AG09309 (cell line): ENCODE data around the gene FBF1.
"Not testable (repeated sequence)": the region's sequence is repeated elsewhere in the genome, so short reads cannot be mapped to it uniquely, and the experiment has no call there.

Experiments
- DNase-seq: peaks from one replicate; pipeline ENCODE4 v3.0.0-alpha.2; 2010; ENCODE audit warnings: low read depth
- H3K4me3 ChIP-seq: 2 replicates; pipeline ENCODE4 v1.5.1; 2011; ENCODE audit warnings: mild to moderate bottlenecking, low read depth, low read length, moderate library complexity; ENCODE audit not compliant: control insufficient read depth
- TF ChIP-seq, protein P1 (sequence below): IDR thresholded peaks from 2 replicates; pipeline ENCODE4 v1.5.1; 2011; ENCODE audit warnings: mild to moderate bottlenecking, low read depth, low read length, inconsistent platforms; ENCODE audit not compliant: insufficient read depth, control insufficient read depth; ENCODE audit errors: missing control alignments

FBF1 gene

GRCh38 chr17:75873587-75874322, 67.1 kb downstream of the FBF1 start:
- TF ChIP-seq, protein P1, sequence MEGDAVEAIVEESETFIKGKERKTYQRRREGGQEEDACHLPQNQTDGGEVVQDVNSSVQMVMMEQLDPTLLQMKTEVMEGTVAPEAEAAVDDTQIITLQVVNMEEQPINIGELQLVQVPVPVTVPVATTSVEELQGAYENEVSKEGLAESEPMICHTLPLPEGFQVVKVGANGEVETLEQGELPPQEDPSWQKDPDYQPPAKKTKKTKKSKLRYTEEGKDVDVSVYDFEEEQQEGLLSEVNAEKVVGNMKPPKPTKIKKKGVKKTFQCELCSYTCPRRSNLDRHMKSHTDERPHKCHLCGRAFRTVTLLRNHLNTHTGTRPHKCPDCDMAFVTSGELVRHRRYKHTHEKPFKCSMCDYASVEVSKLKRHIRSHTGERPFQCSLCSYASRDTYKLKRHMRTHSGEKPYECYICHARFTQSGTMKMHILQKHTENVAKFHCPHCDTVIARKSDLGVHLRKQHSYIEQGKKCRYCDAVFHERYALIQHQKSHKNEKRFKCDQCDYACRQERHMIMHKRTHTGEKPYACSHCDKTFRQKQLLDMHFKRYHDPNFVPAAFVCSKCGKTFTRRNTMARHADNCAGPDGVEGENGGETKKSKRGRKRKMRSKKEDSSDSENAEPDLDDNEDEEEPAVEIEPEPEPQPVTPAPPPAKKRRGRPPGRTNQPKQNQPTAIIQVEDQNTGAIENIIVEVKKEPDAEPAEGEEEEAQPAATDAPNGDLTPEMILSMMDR = no peak

DNA sequence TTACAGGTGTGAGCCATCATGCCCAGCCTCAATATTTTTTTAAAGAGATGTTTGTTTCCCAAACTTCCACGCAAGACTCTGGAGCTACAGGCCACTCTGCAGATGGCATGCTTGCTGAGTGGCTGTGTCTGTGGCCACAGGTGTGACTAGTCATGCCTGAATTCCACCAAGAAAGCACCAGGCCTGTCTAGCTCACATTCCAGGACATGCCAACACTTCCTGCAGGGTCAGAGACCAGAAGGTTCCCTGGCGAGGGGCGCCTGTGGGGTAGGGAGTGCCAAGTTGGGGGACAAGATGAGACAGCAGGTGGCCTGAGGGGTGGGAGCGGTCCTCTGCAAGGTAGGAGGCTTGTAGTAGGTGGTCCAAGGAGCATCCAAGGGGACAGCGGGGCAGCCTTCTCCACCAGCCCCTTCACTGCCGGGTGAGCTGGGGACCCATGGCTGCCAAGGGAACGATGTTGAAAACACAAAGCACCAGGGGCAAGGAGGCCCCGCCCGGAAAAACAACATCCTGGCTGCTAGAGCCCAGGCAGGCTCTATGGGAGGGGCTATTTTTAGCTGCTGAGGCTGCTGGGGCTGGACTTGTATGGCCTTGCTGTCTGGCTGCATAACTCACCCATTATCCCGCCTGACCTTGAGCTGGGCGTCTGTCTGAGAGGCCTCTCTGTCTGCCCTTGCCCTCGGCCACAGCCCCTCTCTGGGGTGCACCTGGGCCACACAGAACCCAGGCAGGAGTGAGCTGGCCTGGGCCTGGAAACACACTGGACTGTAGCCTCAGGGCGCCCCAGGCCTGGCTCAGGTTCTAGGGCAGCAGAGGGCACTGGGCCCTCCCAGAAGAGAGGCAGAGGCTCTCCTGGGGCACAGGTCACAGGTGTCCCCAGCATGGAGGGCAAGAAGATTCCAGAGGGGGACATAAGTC, 68.1 kb downstream of the FBF1 start:
- TF ChIP-seq, protein P1 = no peak
- H3K4me3 ChIP-seq = no peak overlapping the region
- no peak for DNase-seq

More at GRCh38 chr17:75873587-75874322, 67.1 kb downstream of the FBF1 start:
- DNase-seq = no peak
- no peak overlapping the region for H3K4me3 ChIP-seq

DNA sequence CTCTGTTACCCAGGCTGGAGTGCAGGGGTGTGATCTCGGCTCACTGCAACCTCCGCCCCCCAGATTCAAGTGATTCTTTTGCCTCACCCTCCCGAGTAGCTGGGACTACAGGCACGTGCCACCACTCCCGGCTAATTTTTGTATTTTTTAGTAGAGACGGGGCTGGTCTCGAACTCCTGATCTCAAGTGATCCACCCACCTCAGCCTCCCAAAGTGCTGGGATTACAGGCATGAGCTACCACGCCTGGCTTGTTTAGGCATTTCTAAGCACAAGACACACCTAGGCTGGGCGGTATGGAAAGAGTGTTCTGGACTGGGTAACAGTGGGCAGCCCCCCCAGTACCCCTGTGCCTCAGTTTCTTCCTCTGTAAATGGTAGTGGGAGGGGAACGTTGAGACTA, 70.6 kb downstream of the FBF1 start:
- not testable (repeated sequence) for DNase-seq, H3K4me3 ChIP-seq

DNA sequence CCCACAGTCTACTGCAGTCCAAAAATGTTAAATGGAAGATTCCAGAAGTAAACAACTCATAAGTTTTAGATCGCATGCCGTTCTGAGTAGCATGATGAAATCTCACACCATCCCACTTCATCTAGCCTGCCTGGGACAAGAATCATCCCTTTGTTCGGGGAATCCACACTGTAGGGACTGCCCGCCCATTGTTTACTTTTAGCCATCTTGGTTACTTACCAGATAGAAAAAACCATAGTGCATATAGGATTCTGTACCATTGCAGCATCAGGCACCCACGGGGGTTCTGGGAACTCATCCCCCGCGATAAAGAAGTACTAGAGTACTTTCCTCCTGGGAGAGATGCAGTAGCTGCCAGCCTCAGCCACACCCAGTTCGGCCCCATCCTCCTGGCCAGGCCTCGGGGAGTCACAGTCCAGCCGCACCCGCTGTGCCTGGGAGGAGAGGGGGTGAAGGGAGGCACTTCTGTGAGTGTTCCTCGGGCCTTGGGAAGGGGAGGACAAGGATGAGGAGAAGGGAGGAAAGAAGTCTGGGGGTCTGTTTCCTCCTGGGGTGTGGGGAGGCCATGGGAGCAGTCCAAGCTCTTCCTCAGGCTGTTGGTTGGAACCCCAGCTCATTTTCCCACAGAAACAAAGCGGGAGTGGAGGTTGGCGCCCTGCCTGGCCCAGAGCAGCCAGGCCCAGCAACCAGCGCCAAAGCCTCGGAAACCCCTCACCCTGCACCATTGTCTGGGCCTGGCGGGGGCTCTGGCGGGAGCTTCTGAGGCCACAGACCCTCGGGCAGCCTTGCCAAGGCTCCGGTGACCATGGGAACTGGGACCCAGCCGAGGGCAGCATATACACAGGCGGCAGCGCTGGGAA, 71.3 kb downstream of the FBF1 start:
- TF ChIP-seq, protein P1 = no peak
- no peak overlapping the region for H3K4me3 ChIP-seq
- no peak for DNase-seq

GRCh38 chr17:75868730-75869281, 72.0 kb downstream of the FBF1 start:
- DNase-seq, H3K4me3 ChIP-seq: not testable (repeated sequence)

- DNase-seq, H3K4me3 ChIP-seq: not testable (repeated sequence)
Observed at GRCh38 chr17:75865404-75866188, 75.2 kb downstream of the FBF1 start.

DNA sequence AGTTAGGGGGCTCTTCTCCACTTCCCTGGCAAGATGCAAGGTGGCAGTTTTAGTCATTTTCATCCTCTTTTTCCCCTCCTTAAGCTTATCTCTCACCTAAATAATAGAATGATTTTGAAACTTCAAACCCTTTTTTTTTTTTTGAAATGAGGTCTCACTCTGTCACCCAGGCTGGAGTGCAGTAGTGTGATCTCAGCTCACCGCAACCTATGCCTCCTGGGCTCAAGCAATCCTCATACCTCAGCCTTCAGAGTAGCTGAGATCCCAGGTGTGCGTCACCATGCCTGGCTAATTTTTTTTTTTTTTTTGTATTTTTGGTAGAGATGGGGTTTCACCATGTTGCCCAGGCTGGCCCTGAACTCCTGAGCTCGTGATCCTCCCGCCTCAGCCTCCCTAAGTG, 76.0 kb downstream of the FBF1 start:
- DNase-seq, H3K4me3 ChIP-seq: not testable (repeated sequence)

GRCh38 chr17:75864448-75864871, 76.4 kb downstream of the FBF1 start:
- TF ChIP-seq, protein P1 = no peak
- no peak for DNase-seq
- H3K4me3 ChIP-seq = no peak overlapping the region
